ENCODE data around the gene PGLYRP3.

GRCh38 chr1:153261281-153262069 is 51.3 kb downstream of the PGLYRP3 start:
- TF ChIP-seq POLR2A (IDR thresholded peaks at IDR 0.05): no peak
- no peak for TF ChIP-seq CTCF (IDR thresholded peaks at IDR 0.05)

Measured in breast epithelium (tissue), 3 donors.